ENCODE results near the gene ALX3.

Gene ALX3

GRCh38 chr1:110112143-110112542 is 41.7 kb upstream of the ALX3 start, which contains the start of gene UBL4B:
UBL4B (plus strand) TSS chr1:110112443; CDS start chr1:110112535, 92 bp downstream.
- FAIRE-seq (no peak), DNase-seq (ENCODE audit: insufficient read length, low spot score) (no peak)
- TF ChIP-seq CTCF (IDR thresholded peaks at IDR 0.05; ENCODE audit: insufficient read depth, missing control alignments) = no peak

- FAIRE-seq (no peak), DNase-seq (ENCODE audit: insufficient read length, low spot score) (no peak)
- TF ChIP-seq CTCF (IDR thresholded peaks at IDR 0.05; ENCODE audit: insufficient read depth, missing control alignments) = no peak
Observed at GRCh38 chr1:110111081-110111480, 40.6 kb upstream of the ALX3 start.

GRCh38 chr1:110107867-110108469 is 37.5 kb upstream of the ALX3 start:
- no peak for TF ChIP-seq CTCF (IDR thresholded peaks at IDR 0.05; ENCODE audit: insufficient read depth, missing control alignments)
- FAIRE-seq (no peak), DNase-seq (ENCODE audit: insufficient read length, low spot score) (no peak)

- DNase-seq (ENCODE audit: insufficient read length, low spot score) (peak; percentile 93), FAIRE-seq (peak; percentile 77)
- peak; percentile 87 for TF ChIP-seq CTCF (IDR thresholded peaks at IDR 0.05; ENCODE audit: insufficient read depth, missing control alignments)
Observed at GRCh38 chr1:110106013-110106941, 35.8 kb upstream of the ALX3 start.

GRCh38 chr1:110102081-110102480 is 31.6 kb upstream of the ALX3 start:
- no peak for TF ChIP-seq CTCF (IDR thresholded peaks at IDR 0.05; ENCODE audit: insufficient read depth, missing control alignments)
- DNase-seq (ENCODE audit: insufficient read length, low spot score) = no peak
- FAIRE-seq = no peak

- no peak for TF ChIP-seq CTCF (IDR thresholded peaks at IDR 0.05; ENCODE audit: insufficient read depth, missing control alignments)
- FAIRE-seq (no peak), DNase-seq (ENCODE audit: insufficient read length, low spot score) (no peak)
Observed at GRCh38 chr1:110100335-110100734, 29.9 kb upstream of the ALX3 start.

Data from D721Med (cell line).